Activated CD8-positive, alpha-beta T cell treated with anti-CD3 and anti-CD28 coated beads, Interleukin-2, amount 10 ng/mL, durations not matched to agents 7 days and 5 days (primary cell): Measurements from ENCODE around the gene IER5L. TPM values are rescaled to one million over a fixed set of nuclear protein-coding genes. Genes with fewer than 3 reads are reported as not detected.

Experiments
- total RNA-seq, 2 experiments: library from RNA; stranded (reverse); gene quantifications; one replicate each; pipeline ENCODE4 v1.2.3, GENCODE V29; 2021

The IER5L gene
- total RNA-seq, 2 experiments from 2014 or later: 6.0 to 6.1 TPM

Other genes with a start within 250 kb of the IER5L start
- gene DOLK, start 230.7 kb downstream of the IER5L start, total RNA-seq: 1 to 10 TPM; 7.9 to 8.7 TPM
- gene NUP188, start 230.6 kb downstream of the IER5L start, total RNA-seq: 10 to 100 TPM; 83.8 to 85.2 TPM
- gene SH3GLB2, start 149.9 kb downstream of the IER5L start, total RNA-seq: 100 to 1,000 TPM; 107 to 109 TPM
- 10 to 100 TPM; 38.3 to 45.6 TPM for gene MIGA2, start 141.6 kb downstream of the IER5L start, total RNA-seq
- gene DOLPP1, start 97.2 kb downstream of the IER5L start, total RNA-seq: 10 to 100 TPM; 15.9 to 18.8 TPM
- gene CRAT, start 67.5 kb downstream of the IER5L start, total RNA-seq: 10 to 100 TPM; 21.9 to 22.2 TPM
- 100 to 1,000 TPM; 114 to 125 TPM for gene PTPA, start 66.8 kb downstream of the IER5L start, total RNA-seq